HG02938 (cell line): ENCODE data around the gene AKR7A2.
"Not testable (repeated sequence)": the region's sequence is repeated elsewhere in the genome, so short reads cannot be mapped to it uniquely, and the experiment has no call there.

Experiments used
- ATAC-seq: cut with Tn5 transposase; IDR thresholded peaks from one replicate; pipeline ENCODE4 v1.9.1; 2021; ENCODE audit warnings: mild to moderate bottlenecking, moderate library complexity; ENCODE audit not compliant: unreplicated experiment

Gene AKR7A2

DNA sequence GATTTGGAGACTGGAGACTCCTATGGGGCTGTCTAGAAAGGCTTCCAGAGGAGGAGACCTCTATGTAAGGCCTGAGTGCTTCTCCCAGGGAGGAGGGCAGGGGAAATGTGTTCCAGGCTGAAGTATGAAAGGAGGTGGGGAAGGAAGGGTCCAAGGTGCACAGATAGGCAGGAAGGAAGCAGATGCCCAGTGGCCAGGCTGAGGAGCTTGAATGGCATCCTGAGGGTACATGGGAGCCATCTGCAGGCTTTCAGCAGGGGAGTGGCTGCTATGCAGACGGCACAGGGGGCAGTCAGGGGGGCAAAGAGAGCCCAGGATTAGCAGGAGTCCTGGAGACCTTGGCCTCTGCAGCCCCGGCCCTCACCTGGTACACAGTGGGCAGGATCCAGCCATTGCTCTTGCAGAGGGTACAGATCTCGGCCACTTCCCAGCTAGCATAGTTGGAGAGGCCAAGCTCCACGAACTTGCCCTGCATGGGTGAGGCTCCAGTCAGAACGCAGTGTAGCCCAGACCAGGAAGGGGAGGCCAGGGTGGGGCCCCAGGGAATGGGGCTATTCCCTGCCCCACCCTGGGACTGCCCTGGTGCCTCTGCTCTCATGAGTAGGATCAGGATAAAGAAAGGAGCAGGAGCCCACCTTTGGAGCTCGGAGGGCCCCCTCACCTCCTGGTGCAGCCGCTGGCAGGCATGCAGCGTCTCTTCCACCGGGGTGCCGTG is 4.0 kb downstream of the AKR7A2 start:
- ATAC-seq: no peak

DNA sequence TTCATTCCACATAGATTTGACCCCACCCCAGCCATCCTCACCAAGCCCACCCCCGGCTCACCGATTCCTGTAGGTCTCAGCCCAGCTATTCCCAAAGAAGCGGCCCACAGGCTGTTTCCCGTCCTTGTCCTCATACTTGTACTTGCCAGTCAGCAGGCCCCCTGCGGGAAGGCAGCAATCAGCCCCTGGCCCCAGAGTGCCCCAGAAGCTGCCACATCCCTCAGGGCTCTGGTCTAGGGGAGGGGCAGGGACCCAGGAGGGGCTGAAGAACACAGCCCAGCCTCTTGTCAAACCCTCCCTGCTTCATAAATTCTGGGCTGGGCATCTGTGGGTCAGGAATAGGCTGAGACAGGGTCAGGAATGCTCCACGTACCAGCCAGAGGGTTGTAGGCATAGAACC is 5.0 kb downstream of the AKR7A2 start:
- no peak for ATAC-seq

DNA sequence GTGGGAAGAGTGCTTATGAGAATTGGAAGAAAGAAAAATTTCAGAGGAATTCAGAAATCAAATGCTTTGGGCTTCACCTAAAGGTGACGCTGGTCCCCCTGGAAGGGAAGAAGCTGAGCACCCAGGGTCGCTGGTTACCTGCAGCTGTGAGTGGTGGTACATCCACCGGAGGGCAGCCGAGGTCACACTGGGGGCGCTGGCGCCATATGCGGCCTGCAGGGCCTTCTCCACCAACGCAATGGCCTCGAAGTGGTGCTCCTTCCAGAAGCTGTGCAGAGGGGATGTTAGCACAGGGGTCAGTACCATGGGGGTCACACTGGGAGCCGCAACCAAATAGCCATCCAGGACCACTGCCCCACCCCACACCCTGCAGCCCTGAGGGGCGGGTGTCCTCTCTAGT is 6.1 kb downstream of the AKR7A2 start:
- ATAC-seq: no peak

DNA sequence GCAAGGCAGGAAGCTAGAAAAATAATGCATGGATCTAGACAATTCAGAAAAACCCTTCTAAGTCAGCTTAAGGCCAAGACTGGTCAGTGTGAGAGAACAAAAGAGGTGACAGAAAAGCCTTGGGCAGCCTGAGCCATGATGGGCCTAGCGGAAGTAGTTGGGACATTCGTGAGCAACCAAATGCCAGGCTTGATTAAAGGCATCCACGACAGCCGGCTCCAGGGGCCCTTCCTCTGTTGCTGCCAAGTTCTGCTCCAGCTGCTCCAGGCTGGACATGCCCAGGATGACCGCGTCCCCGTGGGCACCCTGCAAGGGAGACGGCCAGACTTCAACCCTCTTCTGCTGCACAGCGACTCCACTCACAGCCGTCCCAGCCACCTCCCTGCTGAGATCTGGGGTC is 7.9 kb downstream of the AKR7A2 start:
- ATAC-seq: not testable (repeated sequence)

DNA sequence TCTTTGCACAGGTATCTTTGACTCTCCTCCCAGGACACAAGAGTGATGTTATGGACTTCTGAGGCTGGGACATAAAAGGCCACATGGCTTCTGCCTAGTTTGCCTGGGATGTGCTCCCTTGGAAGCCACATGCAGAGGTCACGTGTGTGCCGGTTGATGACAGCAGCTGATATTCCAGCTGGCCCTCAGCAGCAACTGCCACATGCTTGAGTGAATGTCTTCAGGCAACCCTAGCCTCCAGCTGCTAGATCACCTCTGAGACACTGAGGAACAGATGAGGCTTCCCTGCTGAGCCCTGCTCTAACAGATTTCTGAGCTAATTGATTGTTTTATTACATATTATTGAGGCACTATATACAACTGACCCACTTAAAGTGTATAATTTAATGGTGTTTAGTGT is 11.7 kb downstream of the AKR7A2 start:
- no peak for ATAC-seq

DNA sequence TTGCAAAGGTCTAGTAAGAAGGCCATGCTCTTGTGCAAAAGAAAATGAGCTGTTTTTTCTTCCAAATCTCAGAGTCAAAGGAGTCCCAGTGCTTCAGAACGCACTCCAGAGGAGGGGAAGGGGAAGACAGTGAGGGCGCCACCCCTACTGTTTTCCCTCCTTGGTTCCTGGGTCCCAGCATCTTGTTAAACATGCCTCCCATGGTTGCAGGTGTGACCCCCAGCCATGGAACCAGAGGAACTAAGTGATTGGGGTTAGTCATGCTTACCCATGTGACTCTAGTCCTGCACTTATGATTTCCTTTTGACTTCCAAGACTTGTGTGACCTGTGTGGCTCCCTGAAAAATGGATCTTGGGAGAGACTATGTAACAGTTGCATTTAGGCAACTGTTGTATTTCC is 17.3 kb downstream of the AKR7A2 start:
- ATAC-seq: no peak

DNA sequence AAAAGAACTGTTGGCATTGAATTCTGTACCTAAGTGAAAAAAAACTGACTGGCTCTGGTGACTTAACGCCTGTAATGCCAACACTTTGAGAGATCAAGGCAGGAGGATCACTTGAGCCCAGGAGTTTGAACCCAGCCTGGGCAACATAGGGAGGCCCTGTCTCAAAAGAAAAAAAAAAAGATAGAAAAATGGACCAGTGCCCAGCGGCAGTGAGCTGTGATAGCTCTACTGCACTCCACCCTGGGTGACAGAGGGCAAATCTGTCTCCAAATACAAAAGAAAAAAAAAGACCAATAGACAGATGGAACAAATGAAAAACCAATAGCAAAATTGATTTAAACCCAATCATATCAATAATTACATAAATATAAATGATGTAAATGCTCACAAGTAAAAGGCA is 22.7 kb downstream of the AKR7A2 start:
- no peak for ATAC-seq

DNA sequence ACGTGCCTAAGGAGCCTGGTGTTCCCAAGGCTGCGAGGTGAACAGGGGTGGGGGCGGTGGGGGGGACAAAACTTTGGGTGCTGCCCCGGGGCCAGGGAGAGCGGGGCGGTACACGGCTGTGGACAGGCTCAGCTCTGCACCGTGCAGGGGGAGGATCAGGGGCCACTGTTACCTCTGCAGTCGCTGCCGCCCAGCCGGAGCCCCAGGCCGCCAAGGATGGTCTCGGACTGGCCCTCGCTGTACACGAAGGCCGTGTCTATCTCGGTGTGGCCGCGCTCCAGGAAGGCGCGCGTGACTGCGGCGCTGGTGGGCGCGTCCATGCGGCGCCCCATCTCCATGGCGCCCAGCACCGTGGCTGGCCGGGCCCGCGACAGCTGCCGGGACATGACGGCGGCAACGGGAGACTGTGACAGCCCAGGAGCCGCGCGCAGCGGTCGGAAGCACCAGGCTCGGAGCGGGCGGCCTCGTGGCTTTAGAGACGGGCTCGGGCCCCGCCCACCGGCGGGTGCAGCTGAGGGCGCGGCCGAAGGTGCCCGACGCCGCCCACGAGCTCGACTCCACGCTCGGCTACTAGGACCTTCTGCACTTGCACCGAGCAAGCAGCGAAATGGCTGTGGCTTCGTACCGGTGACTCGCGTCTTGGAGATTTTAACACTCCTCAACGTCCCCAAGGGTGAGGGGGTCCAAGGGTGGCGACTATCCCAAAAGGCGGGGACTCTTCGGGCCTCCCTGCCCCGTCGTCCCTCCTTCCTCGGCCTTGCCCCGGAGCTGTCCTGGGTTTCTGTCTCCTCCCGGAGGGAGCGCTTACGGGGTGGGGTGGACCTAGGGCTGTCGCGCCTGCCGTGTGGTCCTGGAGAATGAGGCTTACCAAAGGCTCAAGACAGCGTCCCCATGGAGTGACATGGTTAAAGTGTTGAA is 23.4 kb downstream of the AKR7A2 start, which contains the start of gene AKR7A3:
Gene AKR7A3 (minus strand): TSS at position 447 of the 918 bp plus-strand sequence. CDS start 61 bp downstream, at position 386.
- not testable (repeated sequence) for ATAC-seq

DNA sequence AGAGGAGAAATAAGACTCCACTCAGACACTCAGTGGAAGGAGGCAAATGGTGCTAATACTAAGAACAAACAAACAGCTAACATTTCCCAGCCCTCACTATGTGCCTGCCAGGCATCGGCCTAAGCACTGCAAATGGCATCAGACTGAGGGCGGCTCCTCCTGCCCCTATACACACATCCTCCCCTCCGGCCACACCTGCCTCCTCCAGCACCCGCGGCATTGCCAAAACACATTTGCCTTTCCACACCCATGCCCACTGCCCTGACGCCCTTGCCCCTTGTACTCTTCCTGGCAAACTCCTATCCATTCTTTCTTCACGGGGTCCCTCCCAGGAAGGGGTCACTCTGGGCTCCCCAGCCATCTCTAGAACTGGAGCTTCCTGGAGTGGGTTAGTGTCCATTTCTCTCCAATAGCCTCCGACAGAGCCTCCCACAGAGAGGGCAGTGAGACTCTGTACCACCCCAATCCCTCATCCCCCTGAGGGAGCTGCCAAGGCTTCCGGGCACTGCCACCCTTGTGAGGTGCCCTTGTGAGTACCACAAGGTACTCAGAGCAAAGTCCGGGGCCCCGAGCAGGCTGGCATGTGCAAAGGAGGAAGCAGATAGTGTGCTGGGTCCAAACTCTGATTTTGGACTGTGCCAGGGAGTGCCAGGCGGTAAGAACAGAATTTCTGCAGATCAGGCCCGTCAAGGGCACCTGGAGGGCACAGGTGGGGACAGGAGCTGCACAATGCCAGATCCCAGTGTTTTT is 24.3 kb downstream of the AKR7A2 start:
- ATAC-seq: no peak

DNA sequence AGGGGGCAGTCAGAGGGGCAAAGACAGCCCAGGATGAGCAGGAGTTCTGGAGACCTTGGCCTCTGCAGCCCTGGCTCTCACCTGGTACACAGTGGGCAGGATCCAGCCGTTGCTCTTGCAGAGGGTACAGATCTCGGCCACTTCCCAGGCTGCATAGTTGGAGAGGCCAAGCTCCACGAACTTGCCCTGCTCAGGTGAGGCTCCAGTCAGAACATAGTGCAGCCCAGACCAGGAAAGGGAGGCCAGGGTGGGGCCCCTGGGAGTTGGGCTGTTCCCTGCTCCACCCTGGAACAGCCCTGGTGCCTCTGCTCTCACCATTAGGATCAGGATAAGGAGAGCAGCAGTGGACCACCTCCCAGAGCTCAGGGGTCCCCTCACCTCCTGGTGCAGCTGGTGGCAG is 26.1 kb downstream of the AKR7A2 start:
- not testable (repeated sequence) for ATAC-seq

DNA sequence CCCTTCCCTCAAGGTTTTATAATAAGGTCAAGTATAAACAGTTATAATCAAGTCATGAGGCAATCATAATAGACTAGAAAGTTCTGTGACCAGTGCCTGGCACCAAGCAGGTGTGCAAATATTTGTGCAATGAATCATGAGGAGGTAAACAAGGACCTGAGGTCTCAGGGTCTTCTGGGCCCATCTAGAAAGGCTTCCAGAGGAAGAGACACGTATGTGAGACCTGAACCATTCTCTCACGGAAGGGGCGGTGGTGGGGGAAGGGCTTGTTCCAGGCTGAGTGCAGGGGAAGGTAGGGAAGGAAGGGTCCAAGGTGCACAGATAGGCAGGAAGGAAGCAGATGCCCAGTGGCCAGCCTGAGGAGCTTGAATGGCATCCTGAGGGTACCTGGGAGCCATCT is 26.6 kb downstream of the AKR7A2 start:
- not testable (repeated sequence) for ATAC-seq

DNA sequence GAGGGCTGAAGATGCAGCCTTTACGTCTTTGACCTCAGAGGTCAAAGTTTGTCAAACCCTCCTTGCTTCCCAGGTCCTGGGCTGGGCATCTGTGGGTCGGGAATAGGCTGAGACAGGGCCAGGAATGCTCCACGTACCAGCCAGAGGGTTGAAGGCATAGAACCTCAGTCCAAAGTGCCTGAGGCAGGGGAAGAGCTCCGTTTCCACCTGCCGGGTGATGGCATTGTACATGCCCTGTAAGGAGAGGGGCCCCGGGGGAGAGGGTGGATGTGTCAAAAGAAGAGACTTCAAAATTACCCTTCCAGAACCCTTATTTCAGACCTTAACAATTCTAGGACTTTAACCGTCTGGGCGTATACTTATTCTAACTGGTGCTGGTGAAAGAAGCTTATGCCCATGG is 27.1 kb downstream of the AKR7A2 start:
- ATAC-seq: no peak

DNA sequence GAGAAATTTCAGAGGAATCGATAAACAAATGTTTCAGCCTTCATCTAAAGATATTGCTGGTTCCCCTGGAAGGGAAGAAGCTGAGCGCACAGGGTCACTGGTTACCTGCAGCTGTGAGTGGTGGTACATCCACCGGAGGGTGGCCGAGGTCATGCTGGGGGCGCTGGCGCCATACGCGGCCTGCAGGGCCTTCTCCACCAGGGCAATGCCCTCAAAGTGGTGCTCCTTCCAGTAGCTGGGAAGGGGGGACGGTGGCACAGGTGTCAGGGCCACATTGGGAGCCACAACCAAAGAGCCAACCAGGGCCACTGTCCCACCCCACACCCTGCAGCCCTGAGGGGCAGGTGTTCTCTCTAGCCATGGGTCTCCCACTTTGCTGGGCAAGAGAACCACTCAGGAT is 28.1 kb downstream of the AKR7A2 start:
- ATAC-seq: no peak

DNA sequence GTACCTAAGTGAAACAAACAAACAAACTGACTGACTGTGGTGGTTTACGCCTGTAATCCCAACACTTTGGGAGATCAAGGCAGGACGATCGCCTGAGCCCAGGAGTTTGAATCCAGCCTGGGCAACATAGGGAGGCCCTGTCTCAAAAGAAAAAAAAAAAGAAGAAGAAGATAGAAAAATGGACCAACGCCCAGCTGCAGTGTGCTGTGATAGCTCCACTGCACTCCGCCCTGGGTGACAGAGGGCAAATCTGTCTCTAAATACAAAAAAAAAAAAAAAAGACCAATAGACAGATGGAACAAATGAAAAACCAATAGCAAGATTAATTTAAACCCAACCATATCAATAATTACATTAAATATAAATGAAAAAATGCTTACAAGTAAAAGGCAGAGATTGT is 37.3 kb downstream of the AKR7A2 start:
- no peak for ATAC-seq

DNA sequence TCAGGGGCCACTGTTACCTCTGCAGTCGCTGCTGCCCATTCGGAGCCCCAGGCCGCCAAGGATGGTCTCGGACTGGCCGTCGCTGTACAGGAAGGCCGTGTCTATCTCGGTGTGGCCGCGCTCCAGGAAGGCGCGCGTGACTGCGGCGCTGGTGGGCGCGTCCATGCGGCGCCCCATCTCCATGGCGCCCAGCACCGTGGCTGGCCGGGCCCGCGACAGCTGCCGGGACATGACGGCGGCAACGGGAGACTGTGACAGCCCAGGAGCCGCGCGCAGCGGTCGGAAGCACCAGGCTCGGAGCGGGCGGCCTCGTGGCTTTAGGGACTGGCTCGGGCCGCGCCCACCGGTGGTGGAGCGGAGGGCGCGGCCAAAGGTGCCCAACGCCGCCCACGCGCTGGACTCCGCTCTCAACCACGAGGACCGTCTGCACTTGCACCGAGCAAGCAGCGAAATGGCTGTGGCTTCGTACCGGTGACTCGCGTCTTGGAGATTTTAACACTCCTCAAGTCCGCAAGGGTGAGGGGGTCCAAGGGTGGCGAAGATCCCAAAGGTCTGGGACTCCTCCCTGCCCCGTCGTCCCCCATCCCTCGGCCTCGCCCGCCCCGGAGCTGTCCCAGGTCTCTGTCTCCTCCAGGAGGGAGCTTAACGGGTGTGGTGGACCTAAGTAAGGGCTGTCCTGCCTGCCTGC is 38.0 kb downstream of the AKR7A2 start:
- not testable (repeated sequence) for ATAC-seq

DNA sequence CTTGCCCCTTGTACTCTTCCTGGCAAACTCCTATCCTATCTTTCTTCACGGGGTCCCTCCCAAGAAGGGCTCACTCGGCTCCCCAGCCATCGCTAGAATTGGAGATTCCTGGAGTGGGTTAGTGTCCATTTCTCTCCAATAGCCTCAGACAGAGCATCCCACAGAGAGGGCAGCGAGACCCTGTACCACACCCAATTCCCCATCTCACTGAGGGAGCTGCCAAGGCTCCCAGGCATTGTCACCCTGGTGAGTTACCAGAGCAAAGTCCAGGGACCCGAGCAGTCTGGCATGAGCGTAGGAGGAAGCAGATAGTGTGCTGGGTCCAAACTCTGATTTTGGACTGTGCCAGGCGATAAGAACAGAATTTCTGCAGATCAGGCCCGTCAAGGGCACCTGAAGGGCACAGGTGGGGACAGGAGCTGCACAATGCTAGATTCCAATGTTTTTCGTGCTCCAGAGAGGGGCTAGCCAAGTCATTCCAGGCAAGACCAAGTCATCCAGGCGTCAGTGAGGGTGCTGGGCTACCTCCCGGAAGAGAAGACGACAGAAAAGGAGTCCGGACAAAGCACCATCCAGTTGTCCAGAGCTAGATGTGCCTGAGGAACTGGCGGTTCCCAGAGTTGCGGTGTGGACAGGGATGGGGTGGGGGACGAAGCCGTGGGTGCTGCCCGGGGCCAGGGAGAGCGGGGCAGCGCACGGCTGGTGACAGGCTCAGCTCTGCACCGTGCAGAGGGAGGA is 38.7 kb downstream of the AKR7A2 start:
- no peak for ATAC-seq

DNA sequence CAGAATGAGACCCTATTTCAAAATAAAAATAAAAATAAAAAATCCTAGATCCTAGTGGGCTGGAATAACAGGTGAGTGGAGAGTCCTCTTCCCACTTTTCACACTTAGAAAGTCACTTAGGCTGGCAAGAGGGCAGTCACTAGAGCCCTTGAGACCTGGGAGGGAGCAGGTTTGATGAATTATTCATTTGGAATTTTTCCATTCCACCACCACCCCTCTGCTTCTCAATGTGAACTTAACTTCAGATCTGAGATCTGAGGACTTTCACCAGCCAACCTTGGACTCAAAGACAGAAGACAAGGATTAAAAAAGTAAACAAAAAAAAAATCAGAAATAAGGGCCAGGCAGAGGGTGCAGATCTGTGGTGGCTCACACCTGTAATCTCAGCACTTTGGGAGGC is 39.9 kb downstream of the AKR7A2 start:
- no peak for ATAC-seq

DNA sequence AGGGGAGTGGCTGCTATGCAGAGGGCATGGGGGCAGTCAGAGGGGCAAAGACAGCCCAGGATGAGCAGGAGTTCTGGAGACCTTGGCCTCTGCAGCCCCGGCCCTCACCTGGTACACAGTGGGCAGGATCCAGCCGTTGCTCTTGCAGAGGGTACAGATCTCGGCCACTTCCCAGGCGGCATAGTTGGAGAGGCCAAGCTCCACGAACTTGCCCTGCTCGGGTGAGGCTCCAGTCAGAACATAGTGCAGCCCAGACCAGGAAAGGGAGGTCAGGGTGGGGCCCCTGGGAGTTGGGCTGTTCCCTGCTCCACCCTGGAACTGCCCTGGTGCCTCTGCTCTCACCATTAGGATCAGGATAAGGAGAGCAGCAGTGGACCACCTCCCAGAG is 41.6 kb downstream of the AKR7A2 start:
- not testable (repeated sequence) for ATAC-seq

DNA sequence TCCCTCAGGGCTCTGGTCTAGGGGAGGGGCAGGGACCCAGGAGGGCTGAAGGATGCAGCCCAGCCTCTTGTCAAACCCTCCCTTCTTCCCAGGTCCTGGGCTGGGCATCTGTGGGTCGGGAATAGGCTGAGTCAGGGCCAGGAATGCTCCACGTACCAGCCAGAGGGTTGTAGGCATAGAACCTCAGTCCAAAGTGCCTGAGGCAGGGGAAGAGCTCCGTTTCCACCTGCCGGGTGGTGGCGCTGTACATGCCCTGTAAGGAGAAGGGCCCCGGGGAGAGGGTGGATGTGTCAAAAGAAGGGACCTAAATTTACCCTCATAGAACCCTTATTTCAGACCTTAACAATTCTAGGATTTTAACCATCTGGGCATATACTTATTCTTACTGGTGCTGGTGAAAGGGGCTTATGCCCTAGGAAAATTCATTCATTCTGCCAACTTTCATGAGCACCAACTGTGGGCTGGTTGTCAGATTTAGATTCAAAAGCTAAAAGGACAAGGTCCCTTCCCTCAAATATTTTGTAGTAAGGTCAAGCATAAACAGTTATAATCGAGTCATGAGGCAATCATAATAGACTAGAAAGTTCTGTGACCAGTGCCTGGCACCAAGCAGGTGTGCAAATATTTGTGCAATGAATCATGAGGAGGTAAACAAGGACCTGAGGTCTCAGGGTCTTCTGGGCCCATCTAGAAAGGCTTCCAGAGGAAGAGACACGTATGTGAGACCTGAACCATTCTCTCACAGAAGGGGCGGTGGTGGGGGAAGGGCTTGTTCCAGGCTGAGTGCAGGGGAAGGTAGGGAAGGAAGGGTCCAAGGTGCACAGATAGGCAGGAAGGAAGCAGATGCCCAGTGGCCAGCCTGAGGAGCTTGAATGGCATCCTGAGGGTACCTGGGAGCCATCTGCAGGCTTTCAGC is 42.3 kb downstream of the AKR7A2 start:
- not testable (repeated sequence) for ATAC-seq
